Upper lobe of left lung (tissue), 6 donors: ENCODE results near the gene ERF. TPM values are rescaled to one million over a fixed set of nuclear protein-coding genes. Genes with fewer than 3 reads are reported as not detected.
A peak's percentile ranks its signal among the peaks of the same experiment; 100 is the strongest.

Experiments
- ATAC-seq, 2 donors: fragments of 200-7000 bp; cut with Tn5 transposase; one replicate each; pipeline ENCODE4 v1.9.1; 2022; ENCODE audit warnings: mild to moderate bottlenecking in 2 of 2, moderate library complexity in 2 of 2; ENCODE audit not compliant: low FRiP score in 2 of 2
- DNase-seq, 2 donors: peaks; one replicate each; pipeline ENCODE4 v3.0.0-alpha.2; 2019 to 2020
- H3K27ac ChIP-seq, 4 donors: fragments of 200-600 bp; sonication (generic); one replicate each; pipeline ENCODE4 v1.5.1; 2016 to 2019
- H3K27me3 ChIP-seq, 4 donors: fragments of 200-600 bp; sonication (generic); one replicate each; pipeline ENCODE4 v1.5.1; 2017 to 2019
- H3K36me3 ChIP-seq, 4 donors: fragments of 200-600 bp; sonication (generic); one replicate each; pipeline ENCODE4 v1.5.1; 2016 to 2019
- H3K4me1 ChIP-seq, 4 donors: fragments of 200-600 bp; sonication (generic); one replicate each; pipeline ENCODE4 v1.5.1; 2018 to 2019
- H3K4me3 ChIP-seq, 4 donors: fragments of 200-600 bp; sonication (generic); one replicate each; pipeline ENCODE4 v1.5.1; 2017 to 2019; ENCODE audit warnings: mild to moderate bottlenecking in 2 of 4, moderate library complexity in 1 of 4
- H3K9me3 ChIP-seq, 4 donors: fragments of 200-600 bp; sonication (generic); one replicate each; pipeline ENCODE4 v1.5.1; 2018 to 2019
- CTCF ChIP-seq, 6 experiments: fragments of 450-650 bp in 4 of 6; fragments of 200-600 bp in 2 of 6; sonication (generic) in 2 of 6; IDR thresholded peaks; one replicate each; pipeline ENCODE4 v1.5.1; 2016 to 2019; ENCODE audit warnings: antibody characterized with exemption in 6 of 6
- EP300 ChIP-seq, 4 donors: sonication (generic); formaldehyde crosslinking; IDR thresholded peaks; one replicate each; pipeline ENCODE4 v1.5.1; 2017; ENCODE audit warnings: antibody characterized with exemption in 4 of 4, control low read depth in 2 of 4
- POLR2A ChIP-seq, 4 donors: fragments of 450-650 bp; IDR thresholded peaks; one replicate each; pipeline ENCODE4 v1.5.1; 2016 to 2017; ENCODE audit warnings: antibody characterized with exemption in 4 of 4, mild to moderate bottlenecking in 2 of 4
- POLR2AphosphoS5 ChIP-seq, 2 donors: sonication (generic); formaldehyde crosslinking; IDR thresholded peaks; one replicate each; pipeline ENCODE4 v1.5.1; 2017; ENCODE audit warnings: antibody characterized with exemption in 2 of 2
- WGBS, 2 donors: methylation state at CpG; one replicate each; pipeline ENCODE4 v1.1.5; 2017 to 2018; 5-methylcytosine and 5-hydroxymethylcytosine counted together
- total RNA-seq, 6 donors: library from RNA; depleted of rRNA in 4 of 6; stranded (reverse); fragments of >200 nt in 4 of 6; gene quantifications; one replicate each; pipeline versions ENCODE4 v1.1.0 to v1.2.1, GENCODE V29; 2016 to 2021
- donor health status: DM: no; HTN: no; CAD: no; lungs with moderate emphysema.
- donor health status: DM: no; HTN: yes; CAD: no; lungs with severe emphysema.

Gene ERF
- total RNA-seq, 6 donors from 2014 or later, result 13.6 to 59.4 (median 32.5) TPM

GRCh38 chr19:42272989-42273406 is 18.1 kb upstream of the ERF start:
- 97% methylated on average over 12 to 21 of the region's 23 CpGs for WGBS, 2 donors

DNA sequence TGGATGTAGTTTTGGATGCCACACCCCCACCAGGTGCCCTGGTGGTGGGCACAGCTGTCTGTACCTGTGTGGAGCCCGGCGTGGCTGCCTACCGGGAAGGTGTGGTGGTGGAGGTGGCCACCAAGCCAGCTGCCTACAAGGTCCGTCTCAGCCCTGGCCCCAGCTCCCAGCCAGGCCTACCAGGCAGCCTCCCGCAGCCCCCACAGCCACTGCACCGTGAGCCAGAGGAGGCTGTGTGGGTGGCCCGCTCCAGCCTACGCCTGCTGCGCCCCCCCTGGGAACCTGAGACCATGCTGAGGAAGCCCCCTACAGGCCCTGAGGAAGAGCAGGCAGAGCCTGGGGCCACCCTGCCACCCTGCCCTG is 17.6 kb upstream of the ERF start:
- peak; percentile 18 to 65 for DNase-seq
- H3K4me1 ChIP-seq, result peaks cover 45 to 71% (median 48%) of the 10 kb centered on the region in 4 donors

More at GRCh38 chr19:42272989-42273406, 18.1 kb upstream of the ERF start:
- DNase-seq (peak in 1 of 2 donors; percentile 82), ATAC-seq (no peak)
- peaks cover 45 to 71% (median 48%) of the 10 kb centered on the region in 4 donors for H3K4me1 ChIP-seq
- no peaks in the 10 kb centered on the region for H3K9me3 ChIP-seq
- TF ChIP-seq CTCF (IDR thresholded peaks at IDR 0.05) (no peak), EP300 (IDR thresholded peaks at IDR 0.05) (no peak), POLR2A (IDR thresholded peaks at IDR 0.05) (no peak)
- no peak overlapping the region for H3K27ac ChIP-seq
- H3K27me3 ChIP-seq, result no peaks in the 10 kb centered on the region
- peaks cover 17 to 49% (median 33%) of the 10 kb centered on the region in 4 donors for H3K36me3 ChIP-seq
- no peak overlapping the region for H3K4me3 ChIP-seq

GRCh38 chr19:42271861-42272534 is 17.1 kb upstream of the ERF start:
- H3K27me3 ChIP-seq, result no peaks in the 10 kb centered on the region
- no peaks in the 10 kb centered on the region for H3K9me3 ChIP-seq
- 84 to 90% methylated on average over 18 to 19 of the region's 35 CpGs for WGBS, 2 donors
- H3K36me3 ChIP-seq, result peaks cover 17 to 49% (median 33%) of the 10 kb centered on the region in 4 donors
- H3K4me3 ChIP-seq, result no peak overlapping the region
- TF ChIP-seq CTCF (IDR thresholded peaks at IDR 0.05) (no peak), EP300 (IDR thresholded peaks at IDR 0.05) (no peak), POLR2A (IDR thresholded peaks at IDR 0.05) (no peak), POLR2AphosphoS5 (IDR thresholded peaks at IDR 0.05) (no peak)
- H3K4me1 ChIP-seq, result peaks cover 40 to 69% (median 44%) of the 10 kb centered on the region in 4 donors
- peak overlapping the region in 2 of 4 donors; percentile 95 to 97 for H3K27ac ChIP-seq
- DNase-seq (peak; percentile 21 to 73), ATAC-seq (no peak)

More for the DNA sequence above, 17.6 kb upstream of the ERF start:
- no peak overlapping the region for H3K27ac ChIP-seq
- no peak for ATAC-seq
- TF ChIP-seq CTCF (IDR thresholded peaks at IDR 0.05) (no peak), POLR2AphosphoS5 (IDR thresholded peaks at IDR 0.05) (no peak), EP300 (IDR thresholded peaks at IDR 0.05) (no peak), POLR2A (IDR thresholded peaks at IDR 0.05) (no peak)
- H3K9me3 ChIP-seq, result no peaks in the 10 kb centered on the region
- H3K27me3 ChIP-seq, result no peaks in the 10 kb centered on the region
- 100% methylated on average over 2 of the region's 9 CpGs; no CpG with 5 or more reads in 1 of the 2 donors for WGBS, 2 donors
- H3K36me3 ChIP-seq, result peaks cover 17 to 49% (median 33%) of the 10 kb centered on the region in 4 donors
- H3K4me3 ChIP-seq, result no peak overlapping the region

GRCh38 chr19:42271045-42271419 is 16.1 kb upstream of the ERF start:
- DNase-seq (peak in 1 of 2 donors; percentile 25), ATAC-seq (no peak)
- H3K9me3 ChIP-seq, result no peaks in the 10 kb centered on the region
- peak overlapping the region; percentile 95 to 98 (median 97) for H3K27ac ChIP-seq
- peak overlapping the region in 3 of 4 donors; percentile 62 to 76 (median 69) for H3K4me3 ChIP-seq
- H3K4me1 ChIP-seq, result peaks cover 31 to 60% (median 38%) of the 10 kb centered on the region in 4 donors
- no peaks in the 10 kb centered on the region for H3K27me3 ChIP-seq
- no peak for TF ChIP-seq POLR2A (IDR thresholded peaks at IDR 0.05)
- WGBS, 2 donors, result 43% methylated on average over 3 of the region's 3 CpGs; no CpG with 5 or more reads in 1 of the 2 donors
- peaks cover 17 to 44% (median 33%) of the 10 kb centered on the region in 4 donors for H3K36me3 ChIP-seq

DNA sequence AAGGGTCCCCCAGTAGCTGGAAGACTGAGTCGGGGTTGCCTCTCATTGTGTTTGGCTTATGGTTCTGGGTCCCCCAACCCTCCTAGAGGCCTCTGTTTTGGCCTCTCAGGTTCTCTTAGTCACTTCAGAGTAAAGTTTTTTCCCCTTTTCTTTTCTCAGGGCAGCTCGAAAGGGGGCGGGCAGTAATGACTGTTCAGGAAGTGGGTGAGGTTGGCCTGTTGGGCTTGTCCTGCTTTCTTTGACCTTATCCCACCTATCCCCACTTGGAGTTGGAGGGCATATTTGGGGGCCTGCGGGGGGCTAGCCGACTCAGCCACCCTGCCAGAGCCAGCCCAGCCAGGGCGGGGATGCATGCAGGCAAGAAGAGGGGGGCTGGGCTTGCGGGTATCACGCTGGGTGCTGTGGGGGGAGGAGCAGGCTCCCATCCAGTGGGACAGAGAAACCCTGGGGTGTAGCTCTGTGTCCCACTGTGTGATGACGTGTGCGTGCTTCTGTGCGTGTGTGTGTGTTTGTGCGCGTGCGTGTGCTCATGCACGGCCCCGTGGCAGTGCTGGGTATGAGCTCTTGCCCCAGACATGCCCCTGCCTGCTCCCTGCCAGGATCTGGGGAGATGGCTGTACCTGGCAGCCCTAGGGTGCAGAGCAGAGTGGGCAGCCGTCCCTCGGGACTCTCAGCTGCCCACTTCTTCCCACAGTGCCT is 15.6 kb upstream of the ERF start:
- WGBS, 2 donors, result 2 to 5% methylated on average over 8 to 17 of the region's 18 CpGs
- Histone ChIP-seq H3K4me1 (peaks cover 25 to 54% (median 33%) of the 10 kb centered on the region in 4 donors), H3K27ac (peak overlapping the region; percentile 95 to 98 (median 97)), H3K27me3 (no peaks in the 10 kb centered on the region), H3K4me3 (peak overlapping the region; percentile 62 to 76 (median 66)), H3K9me3 (no peaks in the 10 kb centered on the region), H3K36me3 (peaks cover 17 to 39% (median 33%) of the 10 kb centered on the region in 4 donors)
- DNase-seq (peak; percentile 71 to 79), ATAC-seq (no peak)
- TF ChIP-seq POLR2A (IDR thresholded peaks at IDR 0.05), result peak in 2 of 4 donors; percentile 29 to 54
- peak in 1 of 2 donors; percentile 38 for TF ChIP-seq POLR2AphosphoS5 (IDR thresholded peaks at IDR 0.05)
- peak in 1 of 6 experiments; percentile 3 for TF ChIP-seq CTCF (IDR thresholded peaks at IDR 0.05)
- no peak for TF ChIP-seq EP300 (IDR thresholded peaks at IDR 0.05)
